Measurements from ENCODE around the gene GALNT9. TPM values are rescaled to one million over a fixed set of nuclear protein-coding genes. Genes with fewer than 3 reads are reported as not detected.

GALNT9 gene
- polyA plus RNA-seq, 1 donor from 2014 or later: 13.5 TPM

DNA sequence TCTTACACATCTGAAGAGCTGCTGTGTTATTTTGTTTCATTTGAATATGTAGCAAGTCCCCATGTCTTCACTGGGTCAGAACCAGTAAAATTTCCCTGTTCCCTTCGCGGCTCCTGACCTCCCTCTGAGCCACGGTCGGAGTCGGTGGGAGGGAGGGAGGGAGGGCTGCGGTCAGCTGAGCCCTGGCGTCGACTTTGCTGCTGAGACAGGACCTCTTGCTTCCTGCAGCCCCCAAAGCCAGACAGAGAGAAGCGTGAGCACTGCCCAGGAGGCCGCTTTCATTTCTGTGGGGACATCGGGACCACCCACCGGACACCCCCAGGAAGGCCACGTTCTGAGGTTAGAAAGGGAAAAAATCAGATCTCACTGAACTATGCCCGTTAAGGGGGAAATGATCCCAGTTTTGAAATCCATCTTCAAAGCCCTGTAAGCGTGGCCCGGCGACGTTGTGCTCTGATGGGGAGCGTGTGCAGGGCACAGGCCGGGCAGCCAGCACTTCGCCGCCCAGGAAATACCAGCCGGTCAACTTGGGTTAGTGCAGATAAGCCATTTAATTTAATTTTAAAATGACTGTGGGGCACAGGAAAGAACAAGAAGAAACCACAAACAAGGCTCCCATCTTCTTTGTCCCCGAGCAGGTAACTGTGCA lies 143.1 kb downstream of the GALNT9 start:
- Histone ChIP-seq H3K9ac (ENCODE audit: low read length) (no peak overlapping the region), H3K4me2 (ENCODE audit: low read length) (no peak overlapping the region), H3K27me3 (ENCODE audit: insufficient read depth, low read depth, low read length) (peaks cover 13% of the 10 kb centered on the region), H3K79me2 (replicated peaks; ENCODE audit: insufficient read depth, low read length) (no peaks in the 10 kb centered on the region), H3K9me3 (ENCODE audit: low read length) (no peaks in the 10 kb centered on the region), H3F3A (ENCODE audit: insufficient read depth, low read length, poor library complexity, severe bottlenecking) (no peaks in the 10 kb centered on the region), H3K9me2 (ENCODE audit: insufficient read depth, low read length) (no peaks in the 10 kb centered on the region), H3K4me3 (ENCODE audit: low read length) (no peak overlapping the region), H3K36me3 (ENCODE audit: insufficient read depth, low read length) (no peaks in the 10 kb centered on the region), H4K20me1 (ENCODE audit: insufficient read depth) (no peaks in the 10 kb centered on the region), H3K27ac (ENCODE audit: low read length) (no peak overlapping the region), H2AFZ (ENCODE audit: low read depth, low read length) (no peak overlapping the region)
- no peak for TF ChIP-seq POLR2AphosphoS5 (IDR thresholded peaks at IDR 0.05)
- TF ChIP-seq CTCF (IDR thresholded peaks at IDR 0.05; ENCODE audit: poor library complexity, severe bottlenecking): no peak
- TF ChIP-seq TAF1 (IDR thresholded peaks at IDR 0.05; ENCODE audit: low read depth): no peak
- TF ChIP-seq SMC3 (conservative IDR thresholded peaks at IDR 0.05; ENCODE audit: poor library complexity): no peak
- no peak for TF ChIP-seq EZH2 (IDR thresholded peaks at IDR 0.05; ENCODE audit: borderline replicate concordance, insufficient read depth, low read length, poor library complexity, severe bottlenecking)
- no peak for TF ChIP-seq MXI1 (conservative IDR thresholded peaks at IDR 0.05; ENCODE audit: poor library complexity, severe bottlenecking)

DNA sequence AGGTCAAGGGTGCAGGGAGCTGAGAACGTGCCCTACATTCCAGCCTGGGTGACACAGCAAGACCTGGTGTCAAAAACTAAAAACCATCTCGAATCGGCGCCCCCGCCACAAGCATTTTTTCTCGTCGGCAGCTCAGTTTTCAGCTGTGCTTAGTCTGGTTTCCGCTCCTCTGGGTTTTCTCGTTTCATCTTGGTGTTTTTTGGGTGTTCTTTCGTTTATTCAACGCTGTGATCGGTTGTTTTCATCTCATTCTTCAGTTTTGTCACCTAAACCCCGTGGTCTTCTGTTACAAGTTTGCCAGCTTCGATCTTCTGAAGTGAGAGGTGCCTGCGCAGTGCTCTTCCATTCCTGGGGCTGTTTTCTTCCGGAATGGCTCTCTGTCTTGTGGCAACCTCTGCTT lies 143.7 kb downstream of the GALNT9 start:
- no peaks in the 10 kb centered on the region for H3K9me3 ChIP-seq (ENCODE audit: low read length)
- no peaks in the 10 kb centered on the region for H3K9me2 ChIP-seq (ENCODE audit: insufficient read depth, low read length)
- H3K4me3 ChIP-seq (ENCODE audit: low read length): no peak overlapping the region
- no peaks in the 10 kb centered on the region for H3F3A ChIP-seq (ENCODE audit: insufficient read depth, low read length, poor library complexity, severe bottlenecking)
- no peak overlapping the region for H3K4me2 ChIP-seq (ENCODE audit: low read length)
- H3K79me2 ChIP-seq (replicated peaks; ENCODE audit: insufficient read depth, low read length): no peaks in the 10 kb centered on the region
- H3K36me3 ChIP-seq (ENCODE audit: insufficient read depth, low read length): no peaks in the 10 kb centered on the region
- H2AFZ ChIP-seq (ENCODE audit: low read depth, low read length): no peak overlapping the region
- H3K27ac ChIP-seq (ENCODE audit: low read length): no peak overlapping the region
- no peaks in the 10 kb centered on the region for H4K20me1 ChIP-seq (ENCODE audit: insufficient read depth)
- TF ChIP-seq, protein P1, sequence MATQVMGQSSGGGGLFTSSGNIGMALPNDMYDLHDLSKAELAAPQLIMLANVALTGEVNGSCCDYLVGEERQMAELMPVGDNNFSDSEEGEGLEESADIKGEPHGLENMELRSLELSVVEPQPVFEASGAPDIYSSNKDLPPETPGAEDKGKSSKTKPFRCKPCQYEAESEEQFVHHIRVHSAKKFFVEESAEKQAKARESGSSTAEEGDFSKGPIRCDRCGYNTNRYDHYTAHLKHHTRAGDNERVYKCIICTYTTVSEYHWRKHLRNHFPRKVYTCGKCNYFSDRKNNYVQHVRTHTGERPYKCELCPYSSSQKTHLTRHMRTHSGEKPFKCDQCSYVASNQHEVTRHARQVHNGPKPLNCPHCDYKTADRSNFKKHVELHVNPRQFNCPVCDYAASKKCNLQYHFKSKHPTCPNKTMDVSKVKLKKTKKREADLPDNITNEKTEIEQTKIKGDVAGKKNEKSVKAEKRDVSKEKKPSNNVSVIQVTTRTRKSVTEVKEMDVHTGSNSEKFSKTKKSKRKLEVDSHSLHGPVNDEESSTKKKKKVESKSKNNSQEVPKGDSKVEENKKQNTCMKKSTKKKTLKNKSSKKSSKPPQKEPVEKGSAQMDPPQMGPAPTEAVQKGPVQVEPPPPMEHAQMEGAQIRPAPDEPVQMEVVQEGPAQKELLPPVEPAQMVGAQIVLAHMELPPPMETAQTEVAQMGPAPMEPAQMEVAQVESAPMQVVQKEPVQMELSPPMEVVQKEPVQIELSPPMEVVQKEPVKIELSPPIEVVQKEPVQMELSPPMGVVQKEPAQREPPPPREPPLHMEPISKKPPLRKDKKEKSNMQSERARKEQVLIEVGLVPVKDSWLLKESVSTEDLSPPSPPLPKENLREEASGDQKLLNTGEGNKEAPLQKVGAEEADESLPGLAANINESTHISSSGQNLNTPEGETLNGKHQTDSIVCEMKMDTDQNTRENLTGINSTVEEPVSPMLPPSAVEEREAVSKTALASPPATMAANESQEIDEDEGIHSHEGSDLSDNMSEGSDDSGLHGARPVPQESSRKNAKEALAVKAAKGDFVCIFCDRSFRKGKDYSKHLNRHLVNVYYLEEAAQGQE (IDR thresholded peaks at IDR 0.05; ENCODE audit: borderline replicate concordance): no peak
- TF ChIP-seq CTCF (IDR thresholded peaks at IDR 0.05; ENCODE audit: poor library complexity, severe bottlenecking): no peak
- H3K9ac ChIP-seq (ENCODE audit: low read length): no peak overlapping the region
- peaks cover 13% of the 10 kb centered on the region for H3K27me3 ChIP-seq (ENCODE audit: insufficient read depth, low read depth, low read length)
